Mucosa of stomach (tissue), 1 donor: ENCODE results near the gene HDLBP.

Experiments used
- H3K27me3 ChIP-seq: one replicate; pipeline ENCODE4 v1.7.0; 2013; ENCODE audit warnings: mild to moderate bottlenecking, low read length; ENCODE audit not compliant: control insufficient read depth, insufficient read depth
- H3K36me3 ChIP-seq: one replicate; pipeline ENCODE4 v1.7.0; 2013; ENCODE audit warnings: low read length; ENCODE audit not compliant: control insufficient read depth, insufficient read depth
- H3K4me1 ChIP-seq: one replicate; pipeline ENCODE4 v1.7.0; 2013; ENCODE audit warnings: mild to moderate bottlenecking, low read length; ENCODE audit not compliant: control insufficient read depth, insufficient read depth
- H3K4me3 ChIP-seq: one replicate; pipeline ENCODE4 v1.7.0; 2013; ENCODE audit warnings: low read length
- H3K9ac ChIP-seq: one replicate; pipeline ENCODE4 v1.7.0; 2013; ENCODE audit warnings: mild to moderate bottlenecking, low read length, moderate library complexity
- H3K9me3 ChIP-seq: one replicate; pipeline ENCODE4 v1.7.0; 2013; ENCODE audit warnings: mild to moderate bottlenecking, low read length, moderate library complexity; ENCODE audit not compliant: control insufficient read depth
- donor health status: Pancreatic carcinoma.

HDLBP gene

GRCh38 chr2:241235859-241236593 is 79.4 kb downstream of the HDLBP start:
- H3K36me3 ChIP-seq: peaks cover 49% of the 10 kb centered on the region
- no peaks in the 10 kb centered on the region for H3K27me3 ChIP-seq
- H3K4me1 ChIP-seq: peaks cover 12% of the 10 kb centered on the region
- no peak overlapping the region for H3K9ac ChIP-seq
- H3K4me3 ChIP-seq: no peak overlapping the region
- no peaks in the 10 kb centered on the region for H3K9me3 ChIP-seq

- Histone ChIP-seq H3K9ac (no peak overlapping the region), H3K9me3 (no peaks in the 10 kb centered on the region), H3K4me3 (no peak overlapping the region)
Observed at GRCh38 chr2:241234962-241235740, 80.3 kb downstream of the HDLBP start.

GRCh38 chr2:241234066-241234790 is 81.2 kb downstream of the HDLBP start:
- Histone ChIP-seq H3K4me3 (no peak overlapping the region), H3K9me3 (no peaks in the 10 kb centered on the region), H3K36me3 (peaks cover 48% of the 10 kb centered on the region), H3K27me3 (no peaks in the 10 kb centered on the region), H3K9ac (no peak overlapping the region), H3K4me1 (peaks cover 12% of the 10 kb centered on the region)

More at GRCh38 chr2:241234962-241235740, 80.3 kb downstream of the HDLBP start:
- H3K4me1 ChIP-seq: peaks cover 12% of the 10 kb centered on the region
- H3K27me3 ChIP-seq: no peaks in the 10 kb centered on the region
- H3K36me3 ChIP-seq: peaks cover 51% of the 10 kb centered on the region

GRCh38 chr2:241232736-241233575 is 82.5 kb downstream of the HDLBP start:
- no peaks in the 10 kb centered on the region for H3K27me3 ChIP-seq
- H3K4me1 ChIP-seq: peaks cover 12% of the 10 kb centered on the region
- peaks cover 50% of the 10 kb centered on the region for H3K36me3 ChIP-seq
- no peak overlapping the region for H3K9ac ChIP-seq
- no peak overlapping the region for H3K4me3 ChIP-seq
- H3K9me3 ChIP-seq: no peaks in the 10 kb centered on the region

GRCh38 chr2:241230435-241230834 is 85.0 kb downstream of the HDLBP start:
- H3K9me3 ChIP-seq: no peaks in the 10 kb centered on the region
- peaks cover 41% of the 10 kb centered on the region for H3K36me3 ChIP-seq
- H3K4me3 ChIP-seq: no peak overlapping the region
- H3K9ac ChIP-seq: no peak overlapping the region
- H3K4me1 ChIP-seq: peaks cover 12% of the 10 kb centered on the region
- no peaks in the 10 kb centered on the region for H3K27me3 ChIP-seq

- H3K36me3 ChIP-seq: peaks cover 41% of the 10 kb centered on the region
- peaks cover 12% of the 10 kb centered on the region for H3K4me1 ChIP-seq
- H3K9ac ChIP-seq: no peak overlapping the region
- H3K27me3 ChIP-seq: no peaks in the 10 kb centered on the region
- H3K9me3 ChIP-seq: no peaks in the 10 kb centered on the region
- H3K4me3 ChIP-seq: no peak overlapping the region
Observed at GRCh38 chr2:241229563-241230401, 85.7 kb downstream of the HDLBP start.

GRCh38 chr2:241228860-241229516 is 86.5 kb downstream of the HDLBP start:
- H3K27me3 ChIP-seq: no peaks in the 10 kb centered on the region
- peaks cover 19% of the 10 kb centered on the region for H3K4me1 ChIP-seq
- H3K36me3 ChIP-seq: peaks cover 41% of the 10 kb centered on the region
- H3K9ac ChIP-seq: no peak overlapping the region
- H3K9me3 ChIP-seq: no peaks in the 10 kb centered on the region
- H3K4me3 ChIP-seq: no peak overlapping the region

GRCh38 chr2:241228081-241228859 is 87.2 kb downstream of the HDLBP start:
- no peaks in the 10 kb centered on the region for H3K27me3 ChIP-seq
- H3K4me3 ChIP-seq: no peak overlapping the region
- no peaks in the 10 kb centered on the region for H3K9me3 ChIP-seq
- H3K4me1 ChIP-seq: peaks cover 25% of the 10 kb centered on the region
- H3K9ac ChIP-seq: no peak overlapping the region
- H3K36me3 ChIP-seq: peaks cover 40% of the 10 kb centered on the region

GRCh38 chr2:241227594-241227993 is 87.9 kb downstream of the HDLBP start:
- H3K4me3 ChIP-seq: no peak overlapping the region
- peaks cover 24% of the 10 kb centered on the region for H3K4me1 ChIP-seq
- H3K36me3 ChIP-seq: peaks cover 35% of the 10 kb centered on the region
- H3K27me3 ChIP-seq: no peaks in the 10 kb centered on the region
- H3K9me3 ChIP-seq: no peaks in the 10 kb centered on the region
- H3K9ac ChIP-seq: no peak overlapping the region
